ENCODE measurements around the gene SGIP1.
A peak's percentile ranks its signal among the peaks of the same experiment; 100 is the strongest.

Gene SGIP1

DNA sequence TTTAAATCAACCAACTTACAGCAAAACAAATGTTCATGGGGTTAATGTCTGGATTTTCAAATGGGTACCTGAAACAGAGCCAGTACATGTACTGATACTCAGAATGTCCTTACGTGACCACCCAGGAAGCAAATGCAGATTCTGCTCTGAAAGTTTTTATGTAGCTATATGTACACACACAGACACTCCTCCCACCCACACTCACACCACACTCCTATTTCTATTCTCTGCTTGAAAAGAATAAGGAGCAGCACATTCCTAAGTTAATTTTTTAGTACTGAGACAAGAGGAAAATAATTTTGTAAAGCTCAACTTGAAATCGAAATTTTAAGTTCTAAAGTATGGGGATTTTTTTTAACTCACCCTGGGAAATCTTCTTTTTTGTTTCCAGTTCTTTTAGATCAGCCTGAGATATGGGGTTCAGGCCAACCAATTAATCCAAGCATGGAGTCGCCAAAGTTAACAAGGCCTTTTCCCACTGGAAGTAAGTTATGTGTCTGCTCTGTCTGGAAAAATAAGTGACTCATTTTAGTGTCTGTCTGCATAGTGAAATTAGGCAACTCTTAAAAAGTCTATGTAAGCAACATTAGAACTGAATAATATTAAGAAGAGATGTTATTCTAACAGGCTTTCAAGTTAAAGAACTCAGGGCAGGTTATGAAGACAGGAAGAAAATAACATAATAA lies 142.8 kb downstream of the SGIP1 start:
- no peak for DNase-seq (ENCODE audit: low read depth in 2 of 2, low spot score in 1 of 2)

DNA sequence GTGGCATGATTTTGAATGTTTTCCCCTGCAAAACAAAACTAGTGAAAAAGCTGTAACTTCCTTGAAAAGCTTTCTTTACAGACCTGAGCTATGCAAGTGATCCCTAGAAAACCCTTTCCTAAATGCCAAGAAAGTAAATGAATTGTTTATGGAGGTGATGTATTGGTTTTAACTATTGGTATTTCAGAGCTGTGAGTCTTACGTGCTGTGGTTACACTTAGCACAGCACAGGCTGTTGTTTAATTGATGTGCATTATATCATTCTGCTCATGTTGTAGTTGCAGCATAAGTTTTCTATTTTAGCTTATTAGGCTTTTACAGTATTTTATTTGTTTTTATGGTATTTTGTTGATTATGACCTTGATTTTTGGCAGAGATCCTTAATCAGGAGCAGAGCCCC lies 144.2 kb downstream of the SGIP1 start:
- no peak for DNase-seq (ENCODE audit: low read depth in 2 of 2, low spot score in 1 of 2)

DNA sequence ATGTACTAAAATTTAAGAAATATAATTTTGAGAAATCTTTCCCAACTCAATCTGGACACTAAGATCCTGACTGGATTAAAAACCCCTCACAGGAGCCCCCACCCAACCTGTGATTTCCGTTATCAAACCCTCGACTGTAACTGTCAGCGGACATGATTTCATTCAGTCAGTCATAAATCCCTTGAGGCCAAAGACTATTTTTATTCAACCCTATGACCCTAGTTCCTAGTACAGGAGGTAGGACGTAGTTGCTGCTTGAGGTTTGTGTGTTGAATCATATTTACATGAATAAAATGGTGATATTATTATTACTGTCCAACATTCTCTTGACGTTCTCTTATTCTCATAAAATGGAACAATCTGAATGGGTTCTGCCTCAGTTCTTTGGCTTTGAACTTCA lies 145.2 kb downstream of the SGIP1 start:
- DNase-seq (ENCODE audit: low read depth in 2 of 2, low spot score in 1 of 2) = no peak

- DNase-seq (ENCODE audit: low read depth in 2 of 2, low spot score in 1 of 2) = no peak
Observed at GRCh38 chr1:66681686-66682085, 147.7 kb downstream of the SGIP1 start.

GRCh38 chr1:66682106-66682505 lies 148.2 kb downstream of the SGIP1 start:
- DNase-seq (ENCODE audit: low read depth in 2 of 2, low spot score in 1 of 2) = no peak

DNA sequence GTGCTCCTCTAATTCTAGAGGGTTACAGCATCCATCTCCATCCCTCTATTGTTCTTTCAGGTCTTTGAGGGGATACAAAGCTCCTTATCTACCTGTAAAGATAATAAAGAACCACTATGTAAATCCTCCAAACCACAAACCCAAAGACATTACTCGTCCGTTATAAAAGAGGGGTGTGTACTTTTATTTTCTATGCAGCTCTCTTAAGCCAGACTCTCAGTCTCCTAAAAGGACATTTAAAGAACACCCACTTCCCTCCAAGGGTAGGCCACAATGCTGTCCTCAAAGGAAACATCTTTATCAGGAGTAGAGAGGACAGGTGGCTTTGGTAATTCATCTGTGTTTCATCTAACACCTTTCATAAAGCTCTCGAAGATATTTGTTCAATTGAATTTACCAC lies 150.4 kb downstream of the SGIP1 start:
- DNase-seq (ENCODE audit: low read depth in 2 of 2, low spot score in 1 of 2) = no peak

DNA sequence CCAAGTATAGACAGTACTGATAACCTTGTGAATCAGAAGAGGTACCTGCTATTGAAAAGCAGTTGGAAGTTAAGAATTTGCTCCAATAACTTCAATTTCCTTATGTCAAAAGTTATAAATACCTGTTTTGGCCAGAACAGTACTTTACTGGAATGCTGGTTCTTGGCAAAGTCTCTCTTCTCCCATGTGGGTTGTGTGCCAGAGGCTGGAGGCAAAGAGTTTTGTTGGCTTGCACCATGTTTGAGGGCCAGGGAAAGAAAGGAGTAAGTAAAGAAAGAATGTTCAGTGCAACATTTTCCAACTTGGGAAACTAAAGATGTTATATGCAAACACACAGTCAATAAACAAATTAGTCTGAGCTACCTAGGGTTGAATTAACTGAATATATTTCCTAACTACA lies 151.3 kb downstream of the SGIP1 start:
- DNase-seq (ENCODE audit: low read depth in 2 of 2, low spot score in 1 of 2) = no peak

GRCh38 chr1:66685670-66686069 lies 151.7 kb downstream of the SGIP1 start:
- DNase-seq (ENCODE audit: low read depth in 2 of 2, low spot score in 1 of 2) = no peak

GRCh38 chr1:66686406-66686805 lies 152.5 kb downstream of the SGIP1 start:
- DNase-seq (ENCODE audit: low read depth in 2 of 2, low spot score in 1 of 2) = no peak

GRCh38 chr1:66687358-66687757 lies 153.4 kb downstream of the SGIP1 start:
- no peak for DNase-seq (ENCODE audit: low read depth in 2 of 2, low spot score in 1 of 2)

GRCh38 chr1:66690666-66691381 lies 156.9 kb downstream of the SGIP1 start:
- DNase-seq (ENCODE audit: low read depth in 2 of 2, low spot score in 1 of 2) = no peak

DNA sequence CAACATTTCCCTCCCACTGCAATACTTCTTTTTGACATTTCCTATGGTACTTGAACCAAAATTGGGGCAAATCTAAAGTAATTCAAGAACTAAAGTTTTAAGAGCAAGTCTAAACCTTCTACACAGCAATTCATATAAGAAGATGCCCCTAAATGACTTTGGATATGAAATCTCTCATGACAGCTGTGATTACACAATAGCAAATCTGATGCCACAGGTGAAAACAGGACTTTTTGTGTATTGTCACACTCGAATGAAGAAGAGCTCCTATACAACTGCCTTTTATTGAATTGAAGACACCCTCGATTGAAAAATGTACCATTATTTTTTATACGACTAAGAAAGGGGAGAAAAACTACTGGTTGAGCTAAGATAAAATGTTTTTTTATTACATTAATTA lies 158.7 kb downstream of the SGIP1 start:
- no peak for DNase-seq (ENCODE audit: low read depth in 2 of 2, low spot score in 1 of 2)

DNA sequence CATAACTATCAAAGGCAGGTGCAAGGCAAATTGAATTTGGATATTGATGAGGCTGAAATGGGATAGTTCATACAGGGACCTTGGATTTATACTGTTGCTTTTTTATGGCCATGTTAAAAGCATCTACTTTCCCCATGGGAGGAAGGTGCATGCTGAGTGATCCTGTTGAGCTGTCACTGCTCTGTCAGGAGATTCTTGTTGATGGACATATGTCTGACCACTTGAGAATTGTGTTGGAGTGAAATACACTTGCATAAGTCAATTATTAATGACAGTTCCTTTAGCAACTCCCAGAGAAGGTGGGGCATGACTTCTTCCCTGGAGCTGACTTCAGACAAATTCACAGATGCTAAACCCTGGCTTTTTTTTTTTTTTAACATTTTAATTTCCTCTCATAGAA lies 159.9 kb downstream of the SGIP1 start:
- DNase-seq (ENCODE audit: low read depth in 2 of 2, low spot score in 1 of 2) = no peak

- DNase-seq (ENCODE audit: low read depth in 2 of 2, low spot score in 1 of 2) = no peak
Observed at GRCh38 chr1:66695116-66695515, 161.2 kb downstream of the SGIP1 start.

DNA sequence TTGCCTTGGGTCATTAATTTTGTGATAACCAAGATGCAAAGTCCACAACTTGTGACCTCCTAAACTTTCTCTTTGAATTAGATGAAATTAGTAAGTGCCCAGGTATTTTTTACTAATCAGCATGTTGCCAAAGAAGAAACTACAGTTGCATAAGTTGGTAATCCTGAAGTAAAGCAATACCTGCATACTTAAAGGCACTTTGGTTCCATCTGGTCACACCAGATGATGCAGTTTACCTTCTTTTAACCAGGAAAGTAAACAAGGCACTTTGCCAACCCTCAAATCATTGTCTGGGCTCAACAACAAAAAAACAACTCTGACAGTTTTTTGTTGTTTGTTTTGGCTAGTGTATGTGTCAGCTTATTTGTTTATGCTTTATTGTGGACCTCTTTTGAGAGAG lies 162.8 kb downstream of the SGIP1 start:
- no peak for DNase-seq (ENCODE audit: low read depth in 2 of 2, low spot score in 1 of 2)

- DNase-seq (ENCODE audit: low read depth in 2 of 2, low spot score in 1 of 2) = no peak
Observed at GRCh38 chr1:66699213-66699612, 165.3 kb downstream of the SGIP1 start.

- no peak for DNase-seq (ENCODE audit: low read depth in 2 of 2, low spot score in 1 of 2)
Observed at GRCh38 chr1:66704177-66704875, 170.4 kb downstream of the SGIP1 start.

DNA sequence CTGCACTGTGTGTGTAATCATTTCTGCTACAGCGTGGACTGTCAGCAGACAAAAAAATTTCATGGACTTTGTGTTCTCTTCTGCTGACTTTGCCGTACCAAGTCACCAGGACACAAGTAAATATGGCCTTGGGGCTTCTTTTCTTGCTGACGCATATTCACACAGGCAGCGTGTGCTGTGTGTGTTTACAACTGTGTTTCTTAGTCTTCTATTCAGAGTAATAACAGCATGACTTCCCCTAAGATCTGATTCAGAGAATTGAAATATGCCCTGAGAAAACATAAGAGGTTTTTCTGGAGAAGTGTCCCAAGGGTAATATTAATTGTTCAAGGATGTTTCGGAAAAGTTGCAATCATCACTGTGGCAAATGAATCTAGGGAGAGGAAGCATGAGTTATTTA lies 171.2 kb downstream of the SGIP1 start:
- DNase-seq (ENCODE audit: low read depth in 2 of 2, low spot score in 1 of 2) = no peak

DNA sequence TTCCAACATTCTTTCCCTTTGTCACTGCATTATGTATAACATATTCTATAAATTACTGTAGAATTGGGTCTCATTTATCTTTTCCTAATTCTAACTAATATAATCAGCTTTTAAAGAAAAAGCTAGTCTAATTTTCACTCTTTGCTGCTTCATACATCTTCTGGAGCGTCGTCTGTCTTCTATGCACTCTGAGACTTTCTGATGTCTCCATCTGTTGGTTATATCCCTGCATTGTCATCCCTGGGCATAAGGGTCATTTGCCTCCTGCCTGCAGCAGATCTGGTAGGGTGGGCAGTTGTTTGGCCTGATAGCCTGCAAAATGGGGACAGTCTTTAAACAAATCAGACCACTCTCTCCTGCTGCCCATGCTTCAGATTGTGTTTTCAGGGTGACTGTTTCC lies 177.5 kb downstream of the SGIP1 start:
- DNase-seq (ENCODE audit: low read depth in 2 of 2, low spot score in 1 of 2) = no peak

DNA sequence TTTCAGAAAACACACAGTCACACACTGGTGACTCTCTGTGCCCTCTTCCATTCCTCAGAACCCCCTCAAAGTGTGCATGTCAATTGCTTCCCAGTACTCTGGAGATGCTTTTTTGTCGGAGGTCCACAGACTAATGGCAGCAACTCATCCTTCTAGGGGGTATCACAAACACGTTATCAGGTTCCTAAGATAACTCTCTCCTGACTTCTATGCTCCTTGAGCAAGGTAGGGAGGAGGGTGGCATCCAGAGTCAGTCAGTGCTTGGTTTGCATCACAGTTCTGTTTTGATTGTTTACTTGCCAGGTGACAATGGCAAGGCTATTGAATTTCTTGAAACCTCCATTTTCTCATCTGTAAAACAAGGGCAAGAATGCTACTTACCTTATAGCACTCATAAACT lies 178.9 kb downstream of the SGIP1 start:
- no peak for DNase-seq (ENCODE audit: low read depth in 2 of 2, low spot score in 1 of 2)

- no peak for DNase-seq (ENCODE audit: low read depth in 2 of 2, low spot score in 1 of 2)
Observed at GRCh38 chr1:66723985-66724384, 190.0 kb downstream of the SGIP1 start.

DNA sequence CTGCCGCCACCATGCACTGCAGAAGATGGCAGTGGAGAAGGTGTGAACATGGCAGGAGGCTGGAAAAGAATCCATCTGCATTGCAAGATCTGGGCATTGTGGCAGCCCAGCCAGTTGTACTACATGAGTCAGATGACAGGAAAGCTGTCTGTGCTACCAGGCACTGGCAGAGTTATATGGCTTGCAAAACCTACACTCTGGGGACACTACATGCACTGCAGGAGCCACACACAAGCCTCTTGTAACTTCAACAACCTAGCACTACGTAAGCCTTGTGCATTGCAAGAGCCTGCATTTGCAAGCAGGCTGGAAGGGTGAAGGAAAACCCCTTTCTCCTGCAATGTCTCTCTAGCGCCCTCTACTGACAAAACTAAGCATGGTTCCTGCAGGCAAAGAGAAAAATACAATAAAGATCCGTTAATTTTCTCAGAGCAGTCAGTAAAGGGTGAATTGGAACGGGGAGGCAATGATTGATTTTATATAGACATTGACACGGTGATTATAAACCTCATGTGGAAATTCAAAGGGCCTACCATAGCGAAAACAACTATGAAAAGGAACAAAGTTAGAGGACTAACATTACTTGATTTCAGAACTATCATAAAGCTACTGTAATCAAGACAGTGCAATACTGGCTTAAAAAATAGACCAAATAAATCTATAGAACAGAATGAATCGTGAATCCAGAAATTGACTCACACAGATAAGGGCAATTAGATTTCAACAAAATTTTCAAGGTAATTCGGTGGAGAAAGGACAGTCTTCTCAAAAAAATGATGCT lies 192.1 kb downstream of the SGIP1 start:
- peak in 1 of 2 donors; percentile 4 for DNase-seq (ENCODE audit: low read depth in 2 of 2, low spot score in 1 of 2)
